Measurements from ENCODE around the gene FN3K. TPM values are rescaled to one million over a fixed set of nuclear protein-coding genes. Genes with fewer than 3 reads are reported as not detected.
A peak's percentile ranks its signal among the peaks of the same experiment; 100 is the strongest.

FN3K gene
- total and polyA plus RNA-seq, 2 of the 13 experiments (the other 11 are each of a cell fraction or from before 2014, with no cell fraction given) = 3.5 to 12.2 TPM

- no peak for TF ChIP-seq LCORL (IDR thresholded peaks at IDR 0.05)
- peak; percentile 3; the same call in 1 of the 2 replicates for TF ChIP-seq LCORL (CRISPR knock-in tag; IDR thresholded peaks at IDR 0.05)
- TF ChIP-seq SP5 (CRISPR knock-in tag; IDR thresholded peaks at IDR 0.05; ENCODE audit: borderline replicate concordance, low read depth) = peak; percentile 80
- TF ChIP-seq POLR2AphosphoS5 (IDR thresholded peaks at IDR 0.05; ENCODE audit: low read depth, low read length) = peak; percentile 71
- 0 out of 2 replicates have a peak, but pooled peaks have one; percentile 32 for TF ChIP-seq KDM5B (CRISPR knock-in tag; IDR thresholded peaks at IDR 0.05; ENCODE audit: borderline replicate concordance)
- TF ChIP-seq SP2 (CRISPR knock-in tag; IDR thresholded peaks at IDR 0.05) = peak; percentile 72
- TF ChIP-seq SP140L (CRISPR knock-in tag; IDR thresholded peaks at IDR 0.05; ENCODE audit: borderline replicate concordance) = no peak
- TF ChIP-seq ARID4A (CRISPR knock-in tag; IDR thresholded peaks at IDR 0.05; ENCODE audit: borderline replicate concordance) = peak; percentile 83; the same call in 1 of the 2 replicates
- 0 out of 2 replicates have a peak, but pooled peaks have one; percentile 49 for TF ChIP-seq MEIS2 (CRISPR knock-in tag; IDR thresholded peaks at IDR 0.05)
- 0 out of 2 replicates have a peak, but pooled peaks have one; percentile 57 for TF ChIP-seq ZNF672 (CRISPR knock-in tag; IDR thresholded peaks at IDR 0.05)
- peak; percentile 76 for TF ChIP-seq RBFOX2 (IDR thresholded peaks at IDR 0.05; ENCODE audit: low read depth, low read length)
- no peak for TF ChIP-seq ZMAT3 (CRISPR knock-in tag; conservative IDR thresholded peaks at IDR 0.05)
- no peak for TF ChIP-seq ZNF777 (CRISPR knock-in tag; IDR thresholded peaks at IDR 0.05)
- TF ChIP-seq ATF4 (CRISPR knock-in tag; IDR thresholded peaks at IDR 0.05) = peak in 1 of 2 experiments; percentile 18; a peak in 2 of 4 replicates
- no peak for TF ChIP-seq ZNF850 (CRISPR knock-in tag; conservative IDR thresholded peaks at IDR 0.05)
- peak; percentile 89 for TF ChIP-seq E2F5 (CRISPR knock-in tag; conservative IDR thresholded peaks at IDR 0.05)
- TF ChIP-seq STAG1 (CRISPR knock-in tag; IDR thresholded peaks at IDR 0.05) = no peak
- 0 out of 2 replicates have a peak, but pooled peaks have one; percentile 5 for TF ChIP-seq ZNF362 (CRISPR knock-in tag; IDR thresholded peaks at IDR 0.05; ENCODE audit: borderline replicate concordance)
- TF ChIP-seq FOXC1 (CRISPR knock-in tag; IDR thresholded peaks at IDR 0.05; ENCODE audit: borderline replicate concordance) = 0 out of 2 replicates have a peak, but pooled peaks have one; percentile 65
- TF ChIP-seq ZNF256 (CRISPR knock-in tag; conservative IDR thresholded peaks at IDR 0.05) = no peak
Measured at GRCh38 chr17:82716203-82717010, 19.0 kb upstream of the FN3K start, which contains the start of gene FN3KRP (continued).
